SK-N-SH treated with all-trans-retinoic acid at 6 μM for 48 hours (cell line): ENCODE results near the gene CRACR2A.

Experiments used
- ATAC-seq: fragments of 200-7000 bp; cut with Tn5 transposase; 3 replicates; pipeline ENCODE4 v1.9.1; 2020; ENCODE audit warnings: mild to moderate bottlenecking, moderate library complexity
- ARNTL ChIP-seq: fragments of 450-650 bp; formaldehyde crosslinking; IDR thresholded peaks from 2 replicates; pipeline ENCODE4 v1.5.0; 2020; ENCODE audit warnings: low read depth, mild to moderate bottlenecking, moderate library complexity, borderline replicate concordance
- BACH2 ChIP-seq: fragments of 250-450 bp; sonication (Bioruptor Pico); IDR thresholded peaks from 2 replicates; pipeline ENCODE4 v1.9.0; 2021; ENCODE audit warnings: mild to moderate bottlenecking, borderline replicate concordance
- CSDC2 ChIP-seq: fragments of 250-450 bp; sonication (Bioruptor Pico); IDR thresholded peaks from 2 replicates; pipeline ENCODE4 v1.5.0; 2020; ENCODE audit warnings: mild to moderate bottlenecking, moderate library complexity
- ESRRG ChIP-seq: fragments of 250-450 bp; sonication (Bioruptor Pico); IDR thresholded peaks from 2 replicates; pipeline ENCODE4 v1.6.1; 2021; ENCODE audit warnings: mild to moderate bottlenecking
- OSR1 ChIP-seq: fragments of 250-450 bp; sonication (Bioruptor Pico); IDR thresholded peaks from 2 replicates; pipeline ENCODE4 v1.8.0; 2022; ENCODE audit warnings: moderate library complexity, mild to moderate bottlenecking, inconsistent platforms
- POU6F1 ChIP-seq: fragments of 250-450 bp; sonication (Bioruptor Pico); IDR thresholded peaks from 2 replicates; pipeline ENCODE4 v1.8.0; 2021; ENCODE audit warnings: low read depth, mild to moderate bottlenecking, moderate library complexity, borderline replicate concordance
- PPARA ChIP-seq: fragments of 250-450 bp; sonication (Bioruptor Pico); IDR thresholded peaks from 2 replicates; pipeline ENCODE4 v1.5.0; 2020; ENCODE audit warnings: mild to moderate bottlenecking, borderline replicate concordance
- TCF4 ChIP-seq: fragments of 250-450 bp; sonication (Bioruptor Pico); IDR thresholded peaks from 2 replicates; pipeline ENCODE4 v1.8.0; 2021; ENCODE audit warnings: mild to moderate bottlenecking, moderate library complexity, borderline replicate concordance
- TSHZ2 ChIP-seq: fragments of 250-450 bp; sonication (Bioruptor Pico); IDR thresholded peaks from 2 replicates; pipeline ENCODE4 v1.5.0; 2020; ENCODE audit warnings: mild to moderate bottlenecking, moderate library complexity
- ZFP30 ChIP-seq: fragments of 450-650 bp; formaldehyde crosslinking; IDR thresholded peaks from 2 replicates; pipeline ENCODE4 v1.5.0; 2022; ENCODE audit warnings: mild to moderate bottlenecking, moderate library complexity
- ZNF565 ChIP-seq: fragments of 450-650 bp; formaldehyde crosslinking; conservative IDR thresholded peaks from 2 replicates; pipeline ENCODE4 v1.5.0; 2020; ENCODE audit warnings: low read depth, mild to moderate bottlenecking, moderate library complexity
- ZNF8 ChIP-seq: fragments of 450-650 bp; formaldehyde crosslinking; IDR thresholded peaks from 2 replicates; pipeline ENCODE4 v1.5.0; 2020; ENCODE audit warnings: mild to moderate bottlenecking, moderate library complexity

The CRACR2A gene

GRCh38 chr12:3565985-3566384, 186.9 kb downstream of the CRACR2A start:
- TF ChIP-seq TSHZ2 (CRISPR knock-in tag) = no peak
- TF ChIP-seq POU6F1 (CRISPR knock-in tag) = no peak
- no peak for TF ChIP-seq ZNF8 (CRISPR knock-in tag)
- no peak for TF ChIP-seq BACH2
- no peak for TF ChIP-seq TCF4 (CRISPR knock-in tag)
- no peak for TF ChIP-seq ARNTL (CRISPR knock-in tag)
- no peak for TF ChIP-seq ESRRG (CRISPR knock-in tag)
- TF ChIP-seq OSR1 (CRISPR knock-in tag) = no peak
- TF ChIP-seq CSDC2 (CRISPR knock-in tag) = no peak
- TF ChIP-seq PPARA (CRISPR knock-in tag) = no peak
- TF ChIP-seq ZFP30 (CRISPR knock-in tag) = no peak
- TF ChIP-seq ZNF565 = no peak
- ATAC-seq = no peak
